Upper lobe of right lung (tissue), 1 donor: ENCODE data around the gene SIKE1. TPM values are rescaled to one million over a fixed set of nuclear protein-coding genes. Genes with fewer than 3 reads are reported as not detected.

ENCODE experiments used
- ATAC-seq: fragments of 200-7000 bp; cut with Tn5 transposase; one replicate; pipeline ENCODE4 v1.9.1; 2020; ENCODE audit warnings: mild to moderate bottlenecking, moderate library complexity
- DNase-seq: peaks from one replicate; pipeline ENCODE4 v3.0.0-alpha.2; 2020
- H3K27ac ChIP-seq: fragments of 200-600 bp; one replicate; pipeline ENCODE4 v1.8.0; 2022
- H3K27me3 ChIP-seq: fragments of 200-600 bp; one replicate; pipeline ENCODE4 v1.8.0; 2022; ENCODE audit warnings: mild to moderate bottlenecking
- H3K36me3 ChIP-seq: fragments of 200-600 bp; one replicate; pipeline ENCODE4 v1.8.0; 2022
- H3K4me1 ChIP-seq: fragments of 200-600 bp; one replicate; pipeline ENCODE4 v1.8.0; 2022
- H3K4me3 ChIP-seq: fragments of 200-600 bp; one replicate; pipeline ENCODE4 v1.8.0; 2022; ENCODE audit warnings: mild to moderate bottlenecking
- H3K9me3 ChIP-seq: fragments of 200-600 bp; one replicate; pipeline ENCODE4 v1.8.0; 2022
- CTCF ChIP-seq: fragments of 200-600 bp; IDR thresholded peaks from one replicate; pipeline ENCODE4 v1.8.0; 2022; ENCODE audit warnings: antibody characterized with exemption
- intact Hi-C: fragments of 100-400 bp; cut with DNase I; formaldehyde crosslinking; loops from one replicate; pipeline ENCODE4 v1.11.0; 2022
- total RNA-seq: library from RNA; stranded (reverse); fragmentation: NEBNext Ultra II Directional; extraction: Animal tissue kit (Norgen Biotek cat#: 25700); gene quantifications from one replicate; pipeline ENCODE4 v1.2.1, GENCODE V29; 2021
- donor health status: DM: no; HTN: yes; CAD: no; lungs with severe emphysema.

Gene SIKE1
- total RNA-seq, 1 donor from 2014 or later, result 31.2 TPM

DNA sequence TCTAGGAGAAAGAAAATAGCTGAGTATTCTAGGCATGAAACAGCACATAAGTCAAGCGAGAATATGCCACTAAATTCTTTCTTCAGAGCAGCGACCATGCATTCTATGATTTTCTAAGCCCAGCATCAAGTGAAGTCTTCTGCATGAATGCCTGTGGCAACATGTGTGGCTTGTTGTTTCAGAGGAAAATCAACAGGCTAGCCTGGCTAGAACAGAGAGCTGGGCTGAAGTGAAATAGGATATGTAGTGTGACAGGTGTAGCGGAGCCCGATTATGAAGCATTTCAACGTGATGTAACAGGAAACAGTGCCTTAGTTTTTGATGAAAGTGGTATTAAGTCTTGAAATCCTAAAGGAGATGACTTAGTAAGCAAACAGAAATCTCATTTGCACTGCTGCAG lies 29.7 kb downstream of the SIKE1 start:
- no peak for ATAC-seq
- no peak for DNase-seq
- peaks cover 77% of the 10 kb centered on the region for H3K4me1 ChIP-seq
- H3K9me3 ChIP-seq, result no peaks in the 10 kb centered on the region
- intact Hi-C loops, result no loop called here
- no peak for TF ChIP-seq CTCF
- H3K36me3 ChIP-seq, result peaks cover 44% of the 10 kb centered on the region
- H3K4me3 ChIP-seq, result no peak overlapping the region
- H3K27me3 ChIP-seq, result no peaks in the 10 kb centered on the region
- no peak overlapping the region for H3K27ac ChIP-seq

DNA sequence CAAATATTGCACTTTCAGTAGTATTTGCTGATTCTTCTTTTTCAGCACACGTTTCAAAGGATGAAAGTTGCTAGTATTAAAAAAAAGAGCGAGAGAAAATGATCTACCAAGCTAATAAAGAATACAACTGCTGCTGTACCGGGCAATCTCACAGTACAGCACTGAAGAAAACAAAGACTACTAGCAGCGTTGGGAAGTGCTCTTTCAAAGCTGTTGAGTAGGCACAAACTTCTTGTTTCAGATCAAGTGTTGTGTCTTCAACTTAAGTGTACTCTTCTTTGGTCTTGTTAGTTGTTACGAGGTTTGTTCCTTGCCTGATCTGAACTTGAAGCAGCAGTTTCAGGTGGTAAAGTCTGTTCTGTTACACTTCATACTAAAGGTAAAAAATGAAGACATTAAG lies 30.6 kb downstream of the SIKE1 start:
- H3K4me3 ChIP-seq, result no peak overlapping the region
- H3K36me3 ChIP-seq, result peaks cover 50% of the 10 kb centered on the region
- DNase-seq (no peak), ATAC-seq (peak; percentile 65)
- peaks cover 67% of the 10 kb centered on the region for H3K4me1 ChIP-seq
- H3K27me3 ChIP-seq, result no peaks in the 10 kb centered on the region
- intact Hi-C loops, result no loop called here
- no peaks in the 10 kb centered on the region for H3K9me3 ChIP-seq
- no peak for TF ChIP-seq CTCF
- H3K27ac ChIP-seq, result no peak overlapping the region

DNA sequence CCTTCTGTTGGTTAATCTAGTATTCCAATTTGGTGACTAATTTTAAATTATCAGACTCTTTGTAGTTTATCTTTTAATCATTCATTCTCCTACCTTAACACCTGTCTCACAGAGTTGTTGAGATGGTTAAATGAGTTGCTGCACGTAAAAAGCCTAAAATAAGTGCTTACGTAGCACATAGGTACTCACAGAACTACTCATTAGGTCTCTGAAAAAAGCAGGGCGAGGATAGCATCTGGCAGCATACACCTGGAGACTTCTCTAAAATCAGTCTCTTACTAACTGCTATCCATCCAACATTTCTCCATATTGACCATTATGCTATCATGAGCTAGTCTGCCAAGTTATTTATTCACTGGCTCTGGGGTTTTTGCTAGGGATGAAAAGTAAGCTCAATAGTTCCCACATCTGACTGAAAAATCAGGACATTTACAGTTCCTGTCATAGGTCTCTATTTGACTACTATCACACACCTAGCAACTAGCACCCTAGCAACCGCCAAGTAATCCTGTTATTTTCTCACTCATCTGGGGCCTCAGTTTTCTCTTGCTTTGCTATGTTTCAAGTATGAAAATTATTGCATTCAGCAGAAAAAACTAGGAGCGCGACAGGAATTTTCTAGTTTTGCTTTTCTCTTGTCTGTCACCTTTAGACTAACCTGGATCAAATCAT lies 33.9 kb downstream of the SIKE1 start:
- H3K9me3 ChIP-seq, result no peaks in the 10 kb centered on the region
- intact Hi-C loops, result no loop called here
- DNase-seq, result no peak
- no peak for TF ChIP-seq CTCF
- H3K27ac ChIP-seq, result no peak overlapping the region
- no peaks in the 10 kb centered on the region for H3K27me3 ChIP-seq
- ATAC-seq, result no peak
- peaks cover 36% of the 10 kb centered on the region for H3K4me1 ChIP-seq
- peaks cover 54% of the 10 kb centered on the region for H3K36me3 ChIP-seq
- no peak overlapping the region for H3K4me3 ChIP-seq

DNA sequence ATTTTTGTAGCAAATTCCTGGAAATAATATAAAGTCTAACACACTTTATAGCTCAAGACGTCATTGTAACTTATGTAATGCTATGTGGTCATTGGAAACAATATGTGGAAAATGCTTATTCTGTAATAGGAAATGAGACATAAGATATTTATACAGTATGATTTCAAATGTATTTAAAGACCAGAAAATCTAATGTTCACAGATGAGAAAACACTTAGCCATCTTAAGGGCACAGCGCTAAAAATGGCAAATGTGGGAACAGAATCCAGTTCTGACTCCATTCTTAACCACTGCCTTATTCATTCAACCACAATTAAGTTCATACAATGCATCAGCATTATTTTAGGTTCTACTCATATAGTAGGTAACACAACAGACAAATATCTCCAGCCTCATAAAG lies 35.2 kb downstream of the SIKE1 start:
- TF ChIP-seq CTCF, result no peak
- Histone ChIP-seq H3K9me3 (no peaks in the 10 kb centered on the region), H3K4me3 (no peak overlapping the region), H3K27me3 (no peaks in the 10 kb centered on the region), H3K4me1 (peaks cover 24% of the 10 kb centered on the region), H3K36me3 (peaks cover 62% of the 10 kb centered on the region), H3K27ac (no peak overlapping the region)
- DNase-seq, result no peak
- intact Hi-C loops, result no loop called here
- ATAC-seq, result no peak

- ATAC-seq (no peak), DNase-seq (no peak)
- intact Hi-C loops, result no loop called here
- no peak for TF ChIP-seq CTCF
- H3K4me3 ChIP-seq, result no peak overlapping the region
- H3K9me3 ChIP-seq, result no peaks in the 10 kb centered on the region
- no peak overlapping the region for H3K27ac ChIP-seq
- H3K36me3 ChIP-seq, result peaks cover 61% of the 10 kb centered on the region
- no peaks in the 10 kb centered on the region for H3K27me3 ChIP-seq
- no peaks in the 10 kb centered on the region for H3K4me1 ChIP-seq
Measured at GRCh38 chr1:114741963-114742746, 38.3 kb downstream of the SIKE1 start.
